GM19238 (cell line): ENCODE results near the gene PTPN7.
"Not testable (repeated sequence)": the region's sequence is repeated elsewhere in the genome, so short reads cannot be mapped to it uniquely, and the experiment has no call there.

Experiments used
- DNase-seq: peaks from one replicate; pipeline ENCODE4 v3.0.0; 2011; ENCODE audit warnings: low spot score; ENCODE audit not compliant: insufficient read length

PTPN7 gene

GRCh38 chr1:202154148-202154765 is 6.1 kb downstream of the PTPN7 start:
- DNase-seq: no peak

DNA sequence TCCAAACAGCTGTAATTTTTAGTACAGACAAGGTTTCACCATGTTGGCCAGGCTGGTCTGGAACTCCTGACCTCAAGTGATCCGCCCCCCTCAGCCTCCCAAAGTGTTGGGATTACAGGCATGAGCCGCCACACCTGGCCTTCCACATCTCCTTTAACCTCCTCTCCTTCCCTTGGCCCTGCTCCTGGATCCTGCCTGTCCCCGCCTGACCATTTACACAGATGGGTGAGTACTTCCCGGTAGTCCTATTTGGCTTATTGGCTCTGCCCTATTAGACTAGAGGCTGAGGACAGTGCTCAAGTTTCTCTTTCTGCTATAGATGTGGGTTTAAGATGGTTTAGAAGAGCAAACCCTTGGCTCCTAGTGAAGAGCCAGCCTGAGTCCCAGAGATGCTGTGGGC is 7.1 kb downstream of the PTPN7 start:
- no peak for DNase-seq

GRCh38 chr1:202152399-202152798 is 8.0 kb downstream of the PTPN7 start:
- no peak for DNase-seq

- DNase-seq: no peak
These were observed 9.4 kb downstream of the PTPN7 start for GRCh38 chr1:202151045-202151444.

GRCh38 chr1:202150602-202151001 is 9.8 kb downstream of the PTPN7 start:
- DNase-seq: no peak

DNA sequence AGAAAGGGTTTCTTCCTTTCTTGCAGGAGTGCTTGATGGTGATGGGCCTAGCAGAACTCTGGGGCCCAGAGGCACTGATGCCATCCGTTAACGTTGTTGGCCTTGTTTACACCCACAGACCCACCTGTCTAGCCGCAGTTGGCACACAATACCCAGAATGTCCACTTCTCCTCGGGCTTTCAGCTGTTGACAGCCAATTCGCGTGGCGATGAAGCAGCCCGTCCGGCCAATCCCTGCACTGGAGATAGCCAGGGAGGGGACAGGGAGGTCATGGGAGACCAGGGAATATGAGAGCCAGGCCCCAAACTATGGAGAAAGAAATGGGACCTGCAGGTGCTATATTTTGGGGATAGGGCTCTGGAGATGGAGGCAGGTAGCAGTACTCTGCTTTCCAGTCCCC is 10.2 kb downstream of the PTPN7 start:
- DNase-seq: no peak

GRCh38 chr1:202149566-202149965 is 10.8 kb downstream of the PTPN7 start:
- DNase-seq: no peak

DNA sequence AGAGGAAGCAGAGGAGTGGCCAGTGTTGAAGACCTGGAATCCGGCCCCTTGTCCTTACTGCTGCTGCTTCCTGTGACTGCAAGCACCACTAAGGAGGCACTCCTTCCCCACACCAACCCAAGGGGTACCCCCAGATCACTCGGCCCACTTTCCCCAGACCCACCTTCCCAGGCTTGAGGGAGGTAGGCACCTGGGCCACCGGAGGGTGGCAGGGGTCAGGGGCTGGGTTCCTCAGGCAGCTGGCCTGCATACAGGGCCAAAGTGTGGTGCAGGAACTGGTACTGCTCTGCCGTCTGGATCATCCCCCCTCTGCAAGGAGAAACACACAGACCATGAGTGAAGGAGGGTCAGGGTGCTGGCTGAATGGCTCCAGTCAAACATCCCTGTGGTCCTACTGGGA is 12.0 kb downstream of the PTPN7 start:
- DNase-seq: no peak

GRCh38 chr1:202146993-202147392 is 13.4 kb downstream of the PTPN7 start:
- no peak for DNase-seq

- no peak for DNase-seq
These were observed 14.1 kb downstream of the PTPN7 start for GRCh38 chr1:202146279-202146678.

DNA sequence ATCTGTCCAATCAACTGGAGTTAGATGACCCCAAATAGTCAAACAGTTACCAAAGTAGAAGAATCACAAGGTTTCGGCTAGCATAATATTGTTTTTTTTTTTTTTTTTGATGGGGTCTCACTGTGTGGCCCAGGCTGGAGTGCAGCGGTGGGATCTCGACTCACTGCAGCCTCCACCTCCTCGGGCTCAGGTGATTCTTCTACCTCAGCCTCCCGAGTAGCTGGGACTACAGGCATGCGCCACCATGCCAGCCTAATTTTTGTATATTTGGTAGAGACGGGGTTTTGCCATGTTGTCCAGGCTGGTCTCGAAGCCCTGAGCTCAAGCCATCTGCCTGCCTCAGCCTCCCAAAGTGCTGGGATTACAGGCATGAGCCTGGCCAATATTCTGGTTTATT is 14.7 kb downstream of the PTPN7 start:
- not testable (repeated sequence) for DNase-seq

- no peak for DNase-seq
These were observed 15.2 kb downstream of the PTPN7 start for GRCh38 chr1:202145068-202145743.

DNA sequence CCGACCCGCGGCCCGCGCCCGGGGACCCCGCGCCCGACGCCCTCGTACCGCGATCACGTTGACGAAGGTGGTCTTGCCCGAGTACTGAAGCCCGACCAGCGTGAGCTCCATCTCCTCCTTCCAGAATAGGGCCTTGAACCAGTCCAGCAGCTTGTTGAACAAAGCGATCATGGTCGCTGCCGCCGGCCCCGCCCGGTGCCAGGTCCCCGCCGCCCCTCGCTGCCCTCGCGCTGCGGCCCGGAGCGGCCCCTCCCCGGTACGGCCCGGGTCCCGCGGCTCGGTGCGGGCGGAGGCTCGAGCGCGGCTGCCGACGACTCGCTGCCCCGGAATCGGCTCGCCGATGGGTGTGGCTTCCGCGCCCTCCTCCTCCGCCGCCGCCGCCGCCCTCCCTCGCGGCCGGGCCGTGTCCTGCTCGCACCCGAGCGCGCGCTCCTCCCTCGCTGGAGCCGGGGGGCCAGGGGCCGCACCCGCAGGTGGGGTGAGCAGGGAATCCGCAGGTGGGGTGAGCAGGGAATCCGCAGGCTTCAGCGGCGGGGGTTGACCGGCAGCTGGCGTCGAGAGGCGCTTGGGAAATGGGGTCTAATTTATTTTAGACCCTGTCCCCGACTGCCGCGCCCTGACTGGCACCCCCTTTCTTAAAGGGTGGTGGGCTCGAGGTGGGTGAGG is 15.9 kb downstream of the PTPN7 start, which contains the start of gene ARL8A:
Gene ARL8A (minus strand): TSS at position 336 of the 666 bp plus-strand sequence. CDS start 165 bp downstream, at position 171.
- DNase-seq: peak; percentile 87

DNA sequence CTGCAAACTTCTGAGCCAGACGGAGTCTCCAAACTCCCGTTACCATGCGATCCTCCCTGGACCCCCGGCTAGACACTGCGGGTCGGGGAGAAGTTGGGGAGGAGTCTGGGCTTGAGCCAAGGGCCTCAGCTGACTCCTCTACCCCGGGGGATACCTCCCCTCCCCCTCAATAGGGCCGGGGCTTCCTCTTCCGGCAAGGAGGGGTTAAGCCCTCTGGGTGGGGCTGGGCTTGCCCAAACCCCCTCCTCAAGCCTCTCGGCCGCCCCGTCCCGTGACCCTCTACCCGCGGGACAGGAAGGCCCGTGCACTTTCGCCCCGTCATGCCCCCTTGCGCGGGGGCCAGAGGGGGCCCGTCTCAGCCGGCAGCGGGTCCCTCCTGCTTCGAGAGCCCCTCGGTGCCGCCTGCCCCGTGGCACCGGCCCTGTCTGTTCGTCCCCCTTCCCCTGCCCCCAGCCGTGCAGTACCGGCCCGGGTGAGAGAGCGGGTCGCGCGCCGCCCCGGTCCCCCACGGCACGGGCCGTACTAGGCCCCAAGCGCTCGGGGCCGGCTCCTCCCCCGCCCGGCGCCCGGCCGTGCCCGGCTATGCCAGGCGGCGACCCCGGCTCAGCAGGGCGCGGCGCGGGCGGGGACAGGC is 16.5 kb downstream of the PTPN7 start:
- peak; percentile 80 for DNase-seq

GRCh38 chr1:202143011-202143767 is 17.2 kb downstream of the PTPN7 start:
- no peak for DNase-seq

DNA sequence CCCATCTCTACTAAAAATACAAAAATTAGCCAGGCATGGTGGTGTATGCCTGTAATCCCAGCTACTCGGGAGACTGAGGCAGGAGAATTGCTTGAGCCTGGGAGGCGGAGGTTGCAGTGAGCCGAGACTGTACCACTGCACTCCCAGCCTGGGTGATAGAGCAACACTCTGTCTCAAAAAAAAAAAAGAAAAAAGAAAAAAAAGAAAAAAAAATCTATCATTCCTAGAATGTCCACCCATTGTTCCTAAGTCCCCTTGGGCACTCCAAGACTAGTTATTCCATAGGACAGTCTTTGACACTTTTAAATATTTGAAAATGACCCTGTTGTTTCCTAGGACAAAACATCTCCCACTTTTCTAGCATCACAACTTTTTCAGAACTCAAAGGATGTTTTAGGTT is 18.9 kb downstream of the PTPN7 start:
- not testable (repeated sequence) for DNase-seq

- DNase-seq: no peak
These were observed 19.6 kb downstream of the PTPN7 start for GRCh38 chr1:202140833-202141232.

DNA sequence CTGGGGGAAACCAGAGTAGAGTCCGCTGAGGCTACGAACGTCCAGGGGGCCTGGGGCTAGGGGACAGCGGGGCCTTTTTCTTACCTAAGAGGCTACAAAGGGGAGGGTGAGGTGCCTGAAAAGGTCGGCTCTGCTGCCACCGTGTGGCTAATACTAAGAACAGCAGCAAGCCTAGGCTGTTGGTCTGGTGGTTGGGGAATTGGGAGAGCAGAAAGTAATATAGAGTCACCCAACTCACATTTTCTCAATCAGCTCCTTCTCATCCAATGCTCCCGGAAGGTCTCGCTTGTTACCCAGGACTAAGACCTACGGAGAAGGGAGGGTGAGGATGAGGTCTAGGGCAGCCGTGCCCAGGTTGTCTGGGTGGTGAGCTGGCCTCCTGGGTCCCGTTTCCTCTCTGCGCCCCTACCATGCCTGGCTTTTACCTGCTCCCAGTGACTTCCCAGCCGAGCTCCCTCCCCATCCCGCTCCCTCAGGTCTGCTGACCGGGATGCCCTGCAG is 25.1 kb downstream of the PTPN7 start:
- peak; percentile 86 for DNase-seq

- DNase-seq: no peak
These were observed 25.7 kb downstream of the PTPN7 start for GRCh38 chr1:202134645-202135172.

DNA sequence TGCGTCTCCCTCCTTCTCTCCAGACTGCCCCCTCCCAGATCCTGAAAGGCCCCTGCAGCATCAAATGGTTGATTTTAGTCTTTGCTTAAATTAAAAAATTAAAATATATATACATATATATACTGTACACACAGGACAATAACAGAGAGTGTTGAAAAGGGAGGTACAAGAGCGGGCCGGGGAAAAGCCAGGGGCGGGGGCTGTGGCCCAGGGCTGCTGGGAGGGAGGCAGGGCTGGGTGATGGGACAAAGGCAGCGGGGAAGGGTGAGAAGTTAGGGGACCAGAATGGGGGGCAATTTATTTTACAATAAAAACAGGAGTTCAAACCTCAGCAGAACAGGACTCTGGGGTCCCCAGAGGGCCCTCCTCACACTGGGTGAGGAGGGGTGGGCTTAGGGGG is 26.4 kb downstream of the PTPN7 start:
- DNase-seq: no peak

DNA sequence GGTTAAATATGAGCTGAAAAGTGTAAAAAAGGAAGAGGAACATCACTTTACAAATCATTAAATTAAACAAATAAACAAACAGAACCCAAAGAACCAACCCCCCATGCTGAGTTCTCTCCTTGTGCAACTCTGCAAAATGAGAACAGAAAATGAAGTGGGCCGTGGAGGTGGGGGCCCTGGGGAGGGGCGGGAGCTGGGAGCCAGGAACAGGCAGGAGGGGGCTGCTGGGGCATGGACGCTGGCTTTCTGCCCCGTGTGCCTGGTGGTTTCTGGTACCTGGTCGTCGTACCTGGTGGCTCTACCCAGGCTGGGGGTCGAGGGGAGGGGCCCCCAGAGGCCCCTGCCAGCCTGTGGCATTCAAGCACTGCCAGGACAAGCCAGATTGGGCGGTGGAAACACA is 26.9 kb downstream of the PTPN7 start:
- no peak for DNase-seq
